ENCODE data around the gene SYCE1.

SYCE1 gene

GRCh38 chr10:133511907-133512528, 53.4 kb downstream of the SYCE1 start:
- Histone ChIP-seq H3K4me3 (ENCODE audit: low read depth, low read length) (no peak overlapping the region), H3K36me3 (ENCODE audit: control insufficient read depth, insufficient read depth, low read length) (no peaks in the 10 kb centered on the region), H3K9me3 (ENCODE audit: control insufficient read depth, insufficient read depth, low read length) (peaks cover 91% of the 10 kb centered on the region), H3K4me1 (ENCODE audit: control insufficient read depth, insufficient read depth, low read length) (no peaks in the 10 kb centered on the region), H3K27ac (ENCODE audit: low read depth, low read length) (no peak overlapping the region), H3K9ac (ENCODE audit: low read depth, low read length) (no peak overlapping the region), H3K27me3 (ENCODE audit: control insufficient read depth, insufficient read depth, low read length) (no peaks in the 10 kb centered on the region)

GRCh38 chr10:133511408-133511807, 54.0 kb downstream of the SYCE1 start:
- Histone ChIP-seq H3K9ac (ENCODE audit: low read depth, low read length) (no peak overlapping the region), H3K27ac (ENCODE audit: low read depth, low read length) (no peak overlapping the region), H3K4me3 (ENCODE audit: low read depth, low read length) (no peak overlapping the region), H3K36me3 (ENCODE audit: control insufficient read depth, insufficient read depth, low read length) (no peaks in the 10 kb centered on the region), H3K9me3 (ENCODE audit: control insufficient read depth, insufficient read depth, low read length) (peaks cover 91% of the 10 kb centered on the region), H3K27me3 (ENCODE audit: control insufficient read depth, insufficient read depth, low read length) (no peaks in the 10 kb centered on the region), H3K4me1 (ENCODE audit: control insufficient read depth, insufficient read depth, low read length) (no peaks in the 10 kb centered on the region)

- no peaks in the 10 kb centered on the region for H3K36me3 ChIP-seq (ENCODE audit: control insufficient read depth, insufficient read depth, low read length)
- no peaks in the 10 kb centered on the region for H3K27me3 ChIP-seq (ENCODE audit: control insufficient read depth, insufficient read depth, low read length)
- no peak overlapping the region for H3K27ac ChIP-seq (ENCODE audit: low read depth, low read length)
- no peak overlapping the region for H3K4me3 ChIP-seq (ENCODE audit: low read depth, low read length)
- H3K9ac ChIP-seq (ENCODE audit: low read depth, low read length) = no peak overlapping the region
- H3K9me3 ChIP-seq (ENCODE audit: control insufficient read depth, insufficient read depth, low read length) = peaks cover 79% of the 10 kb centered on the region
- H3K4me1 ChIP-seq (ENCODE audit: control insufficient read depth, insufficient read depth, low read length) = no peaks in the 10 kb centered on the region
Observed at GRCh38 chr10:133509700-133510099, 55.7 kb downstream of the SYCE1 start.
